Stomach (tissue), 4 donors: ENCODE results near the gene ROCK2.

Experiments used
- POLR2AphosphoS5 ChIP-seq, 3 donors: sonication (generic); formaldehyde crosslinking; IDR thresholded peaks; one replicate each; pipeline ENCODE4 v1.6.1; 2016; ENCODE audit warnings: antibody characterized with exemption in 3 of 3
- TF ChIP-seq, protein P1 (sequence below), 7 experiments: fragments of 450-650 bp in 4 of 7; fragments of 200-600 bp in 3 of 7; sonication (generic) in 3 of 7; IDR thresholded peaks; one replicate each; pipeline ENCODE4 v1.5.1; 2016 to 2019; ENCODE audit warnings: antibody characterized with exemption in 7 of 7, control low read depth in 2 of 7, mild to moderate bottlenecking in 1 of 7

DNA sequence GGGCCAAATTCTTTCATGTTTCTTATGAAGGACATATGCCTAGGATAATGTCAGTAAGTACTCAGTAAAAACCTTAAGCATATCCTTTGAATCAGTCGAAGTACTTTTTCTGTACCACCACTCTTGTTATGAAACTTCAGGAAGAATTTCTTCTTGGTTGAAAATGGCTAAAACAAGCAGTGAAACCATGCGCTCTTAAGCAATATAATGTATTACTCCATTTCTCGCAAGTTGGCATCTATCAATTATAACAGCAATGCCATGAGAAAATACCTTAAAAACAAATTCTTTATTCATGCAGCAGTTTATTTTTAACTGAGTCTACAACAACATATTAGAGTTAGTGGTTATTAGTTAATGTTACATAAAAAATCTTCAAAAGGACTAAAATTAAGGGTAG lies 148.2 kb downstream of the ROCK2 start:
- no peak for TF ChIP-seq POLR2AphosphoS5 (IDR thresholded peaks at IDR 0.05)
- TF ChIP-seq, protein P1, sequence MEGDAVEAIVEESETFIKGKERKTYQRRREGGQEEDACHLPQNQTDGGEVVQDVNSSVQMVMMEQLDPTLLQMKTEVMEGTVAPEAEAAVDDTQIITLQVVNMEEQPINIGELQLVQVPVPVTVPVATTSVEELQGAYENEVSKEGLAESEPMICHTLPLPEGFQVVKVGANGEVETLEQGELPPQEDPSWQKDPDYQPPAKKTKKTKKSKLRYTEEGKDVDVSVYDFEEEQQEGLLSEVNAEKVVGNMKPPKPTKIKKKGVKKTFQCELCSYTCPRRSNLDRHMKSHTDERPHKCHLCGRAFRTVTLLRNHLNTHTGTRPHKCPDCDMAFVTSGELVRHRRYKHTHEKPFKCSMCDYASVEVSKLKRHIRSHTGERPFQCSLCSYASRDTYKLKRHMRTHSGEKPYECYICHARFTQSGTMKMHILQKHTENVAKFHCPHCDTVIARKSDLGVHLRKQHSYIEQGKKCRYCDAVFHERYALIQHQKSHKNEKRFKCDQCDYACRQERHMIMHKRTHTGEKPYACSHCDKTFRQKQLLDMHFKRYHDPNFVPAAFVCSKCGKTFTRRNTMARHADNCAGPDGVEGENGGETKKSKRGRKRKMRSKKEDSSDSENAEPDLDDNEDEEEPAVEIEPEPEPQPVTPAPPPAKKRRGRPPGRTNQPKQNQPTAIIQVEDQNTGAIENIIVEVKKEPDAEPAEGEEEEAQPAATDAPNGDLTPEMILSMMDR (IDR thresholded peaks at IDR 0.05), result no peak
